Measurements from ENCODE around the gene ZNF239.
"Not testable (repeated sequence)": the region's sequence is repeated elsewhere in the genome, so short reads cannot be mapped to it uniquely, and the experiment has no call there.

The ZNF239 gene

GRCh38 chr10:43576062-43576461, 1.6 kb upstream of the ZNF239 start:
- DNase-seq = no peak

- no peak for DNase-seq
These were observed 490 bp upstream of the ZNF239 start for GRCh38 chr10:43574906-43575305.

GRCh38 chr10:43573250-43574000, 991 bp downstream of the ZNF239 start:
- no peak for DNase-seq

- DNase-seq = no peak
These were observed 3.4 kb downstream of the ZNF239 start for GRCh38 chr10:43570971-43571370.

GRCh38 chr10:43569681-43570080, 4.7 kb downstream of the ZNF239 start:
- no peak for DNase-seq

GRCh38 chr10:43557214-43557613, 17.2 kb downstream of the ZNF239 start:
- no peak for DNase-seq

- not testable (repeated sequence) for DNase-seq
These were observed 30.7 kb downstream of the ZNF239 start for GRCh38 chr10:43543746-43544145.

GRCh38 chr10:43524434-43525247, 49.8 kb downstream of the ZNF239 start:
- no peak for DNase-seq

Data from femur (tissue), 1 donor.